HepG2 (cell line): ENCODE results near the gene RGS19. TPM values are rescaled to one million over a fixed set of nuclear protein-coding genes. Genes with fewer than 3 reads are reported as not detected.

Source experiments
- ASH2L ChIP-seq: fragments of 300-600, 200-600 bp; sonication (generic); IDR thresholded peaks from 2 replicates; pipeline ENCODE4 v1.7.0; 2017; ENCODE audit warnings: low read depth, mild to moderate bottlenecking, moderate library complexity, mixed read lengths, low read length; ENCODE audit not compliant: insufficient read length
- ATF7 ChIP-seq, 2 experiments: fragments of 450-650 bp in 1 of 2; sonication (generic) in 1 of 2; formaldehyde crosslinking in 1 of 2; IDR thresholded peaks; 2 replicates each; pipeline versions ENCODE4 v1.4.0 to v1.6.1; 2016 to 2020; ENCODE audit warnings: antibody characterized with exemption in 1 of 2, mild to moderate bottlenecking in 1 of 2, missing genetic modification reagents in 1 of 2
- CREB3 ChIP-seq: sonication (generic); formaldehyde crosslinking; IDR thresholded peaks from 2 replicates; pipeline ENCODE4 v1.5.0; 2020; ENCODE audit warnings: missing genetic modification reagents
- DNMT3B ChIP-seq: conservative IDR thresholded peaks from 2 replicates; pipeline ENCODE4 v1.6.1; 2016; ENCODE audit warnings: missing biosample characterization, control low read depth
- GPN1 ChIP-seq: sonication (generic); formaldehyde crosslinking; IDR thresholded peaks from 2 replicates; pipeline ENCODE4 v1.5.1; 2020; ENCODE audit warnings: missing genetic modification reagents, borderline replicate concordance
- JUND ChIP-seq: sonication (generic); formaldehyde crosslinking; IDR thresholded peaks from 2 replicates; pipeline ENCODE4 v1.8.0; 2022; ENCODE audit warnings: mild to moderate bottlenecking, missing genetic modification reagents
- KDM5A ChIP-seq: fragments of 200-600 bp; sonication (generic); IDR thresholded peaks from 2 replicates; pipeline ENCODE4 v1.7.0; 2018; ENCODE audit warnings: antibody characterized with exemption, mild to moderate bottlenecking, low read length, borderline replicate concordance
- MAZ ChIP-seq, 2 experiments: sonication (generic) in 1 of 2; formaldehyde crosslinking in 1 of 2; IDR thresholded peaks; 2 replicates each; pipeline versions ENCODE4 v1.5.0 to v1.6.1; 2012 to 2020; ENCODE audit warnings: low read depth in 2 of 2, mild to moderate bottlenecking in 2 of 2, borderline replicate concordance in 1 of 2, improper control_type of control experiment in 1 of 2, low read length in 1 of 2, missing genetic modification reagents in 1 of 2, moderate library complexity in 1 of 2
- RCOR2 ChIP-seq: IDR thresholded peaks from 2 replicates; pipeline ENCODE4 v1.6.1; 2016; ENCODE audit warnings: missing biosample characterization, missing genetic modification reagents
- RFX3 ChIP-seq: IDR thresholded peaks from 2 replicates; pipeline ENCODE4 v1.6.1; 2016; ENCODE audit warnings: missing biosample characterization, missing genetic modification reagents
- SATB2 ChIP-seq: sonication (generic); formaldehyde crosslinking; IDR thresholded peaks from 2 replicates; pipeline ENCODE4 v1.5.0; 2020; ENCODE audit warnings: missing genetic modification reagents
- SP5 ChIP-seq: IDR thresholded peaks from 2 replicates; pipeline ENCODE4 v1.6.1; 2016; ENCODE audit warnings: low read depth, borderline replicate concordance
- TFDP1 ChIP-seq: IDR thresholded peaks from 2 replicates; pipeline ENCODE4 v1.6.1; 2016; ENCODE audit warnings: missing compliant biosample characterization, missing genetic modification reagents, borderline replicate concordance
- ZBTB14 ChIP-seq: sonication (generic); formaldehyde crosslinking; IDR thresholded peaks from 2 replicates; pipeline ENCODE4 v1.4.0; 2020; ENCODE audit warnings: missing genetic modification reagents
- ZFP36L2 ChIP-seq: sonication (generic); formaldehyde crosslinking; IDR thresholded peaks from 2 replicates; pipeline ENCODE4 v1.4.0; 2020; ENCODE audit warnings: missing genetic modification reagents
- ZNF121 ChIP-seq: sonication (generic); formaldehyde crosslinking; IDR thresholded peaks from 2 replicates; pipeline ENCODE4 v1.5.0; 2020; ENCODE audit warnings: mild to moderate bottlenecking, missing genetic modification reagents
- ZNF224 ChIP-seq: sonication (generic); formaldehyde crosslinking; IDR thresholded peaks from 2 replicates; pipeline ENCODE4 v1.5.0; 2020; ENCODE audit warnings: mild to moderate bottlenecking, missing genetic modification reagents
- ZNF276 ChIP-seq: sonication (generic); formaldehyde crosslinking; IDR thresholded peaks from 2 replicates; pipeline ENCODE4 v1.4.0; 2020; ENCODE audit warnings: mild to moderate bottlenecking, low read depth, missing genetic modification reagents
- ZNF460 ChIP-seq: sonication (generic); formaldehyde crosslinking; IDR thresholded peaks from 2 replicates; pipeline ENCODE4 v1.5.1; 2020; ENCODE audit warnings: missing genetic modification reagents, mild to moderate bottlenecking, borderline replicate concordance
- ZNF496 ChIP-seq: sonication (generic); formaldehyde crosslinking; IDR thresholded peaks from 2 replicates; pipeline ENCODE4 v1.8.1; 2023; ENCODE audit warnings: mild to moderate bottlenecking, moderate library complexity, missing genetic modification reagents; ENCODE audit not compliant: insufficient replicate concordance
- ZNF670 ChIP-seq: sonication (generic); formaldehyde crosslinking; IDR thresholded peaks from 2 replicates; pipeline ENCODE4 v1.8.0; 2022; ENCODE audit warnings: mild to moderate bottlenecking, missing genetic modification reagents, borderline replicate concordance
- ZNF740 ChIP-seq: sonication (generic); formaldehyde crosslinking; IDR thresholded peaks from 2 replicates; pipeline ENCODE4 v1.4.0; 2020; ENCODE audit warnings: missing genetic modification reagents
- ZNF766 ChIP-seq: sonication (generic); formaldehyde crosslinking; IDR thresholded peaks from 2 replicates; pipeline ENCODE4 v1.5.0; 2020; ENCODE audit warnings: missing genetic modification reagents, borderline replicate concordance
- polyA plus RNA-seq, 8 experiments: library from polyadenylated mRNA; depleted of rRNA in 3 of 8; stranded (reverse) in 7 of 8; unstranded in 1 of 8; fragments of >200 nt; fragmentation: Illumina TruSeq in 4 of 8; extraction: Trizol in 4 of 8; gene quantifications; 2 replicates each; pipeline versions ENCODE4 v1.2.1 to v1.2.3, GENCODE V29; 2011 to 2016; ENCODE audit warnings: low read depth in 4 of 8, missing spikeins in 1 of 8, mixed read lengths in 1 of 8; ENCODE audit not compliant: insufficient read depth in 1 of 8
- total RNA-seq, 5 experiments: library from RNA; depleted of rRNA; stranded (reverse); fragments of >200 nt; fragmentation: Illumina TruSeq; extraction: Trizol; gene quantifications; 2 replicates each; pipeline ENCODE4 v1.2.3, GENCODE V29; 2016; ENCODE audit warnings: low read depth in 1 of 5

Gene RGS19
- total and polyA plus RNA-seq, 2 of the 13 experiments (the other 11 are each of a cell fraction or from before 2014, with no cell fraction given), result 10.7 to 11.9 TPM

GRCh38 chr20:64024141-64024990 lies 55.0 kb downstream of the RGS19 start (continued):
- peak; percentile 59 for TF ChIP-seq ZNF121
- no peak for TF ChIP-seq CREB3 (CRISPR knock-in tag)
- TF ChIP-seq MAZ (IDR thresholded peaks at IDR 0.05; ENCODE audit: borderline replicate concordance, low read depth, low read length), result no peak
- TF ChIP-seq MAZ (CRISPR knock-in tag; IDR thresholded peaks at IDR 0.05; ENCODE audit: low read depth), result peak; percentile 60; the same call in 1 of the 2 replicates
- TF ChIP-seq ZNF670 (CRISPR knock-in tag), result no peak; the same call in 1 of the 2 replicates
- TF ChIP-seq ZNF276 (CRISPR knock-in tag), result peak; percentile 91
- TF ChIP-seq ZFP36L2 (CRISPR knock-in tag), result no peak
- TF ChIP-seq ZNF224 (CRISPR knock-in tag), result peak; percentile 51; the same call in 1 of the 2 replicates
- TF ChIP-seq ASH2L, result peak; percentile 94
- TF ChIP-seq SP5 (CRISPR knock-in tag), result peak; percentile 35
- TF ChIP-seq ZNF460 (CRISPR knock-in tag), result no peak; the same call in 1 of the 2 replicates
- TF ChIP-seq ATF7 (IDR thresholded peaks at IDR 0.05), result no peak
- TF ChIP-seq ATF7 (CRISPR knock-in tag; IDR thresholded peaks at IDR 0.05), result peak; percentile 26; the same call in 1 of the 2 replicates
- TF ChIP-seq ZNF496 (CRISPR knock-in tag), result no peak
- TF ChIP-seq ZNF740 (CRISPR knock-in tag), result no peak; the same call in 1 of the 2 replicates
- no peak for TF ChIP-seq RFX3 (CRISPR knock-in tag)
- TF ChIP-seq JUND, result peak; percentile 55; the same call in 1 of the 2 replicates
- TF ChIP-seq ZNF766, result no peak
- TF ChIP-seq SATB2 (CRISPR knock-in tag), result no peak
- TF ChIP-seq RCOR2 (CRISPR knock-in tag), result 0 out of 2 replicates have a peak, but pooled peaks have one; percentile 80
- TF ChIP-seq TFDP1 (CRISPR knock-in tag), result no peak; the same call in 1 of the 2 replicates
- TF ChIP-seq GPN1 (CRISPR knock-in tag), result no peak
- TF ChIP-seq DNMT3B (CRISPR knock-in tag), result no peak
- peak; percentile 59; the same call in 1 of the 2 replicates for TF ChIP-seq KDM5A
- 0 out of 2 replicates have a peak, but pooled peaks have one; percentile 15 for TF ChIP-seq ZBTB14 (CRISPR knock-in tag)
